GM13976 (cell line): Measurements from ENCODE around the gene GIPC3.

Source experiments
- DNase-seq: peaks from one replicate; pipeline ENCODE4 v3.0.0; 2012; ENCODE audit warnings: low spot score
- CTCF ChIP-seq: IDR thresholded peaks from 2 replicates; pipeline ENCODE4 v1.5.1; 2012; ENCODE audit warnings: borderline replicate concordance, mild to moderate bottlenecking; ENCODE audit not compliant: insufficient read depth; ENCODE audit errors: extremely low read depth, missing control alignments, control extremely low read depth
- in situ Hi-C: fragments of 300-500 bp; cut with MboI; formaldehyde crosslinking; loops from one replicate; pipeline ENCODE4 v1.12.0; 2022; ENCODE audit warnings: low sequenced_read_pairs, mixed read lengths, inconsistent platforms; ENCODE audit not compliant: unreplicated experiment

GIPC3 gene

GRCh38 chr19:3595521-3596061 is 10.3 kb downstream of the GIPC3 start:
- no peak for DNase-seq
- no peak for TF ChIP-seq CTCF
- in situ Hi-C loops: no loop called here

GRCh38 chr19:3599776-3600187 is 14.5 kb downstream of the GIPC3 start:
- no peak for DNase-seq
- TF ChIP-seq CTCF: no peak
- in situ Hi-C loops: no loop called here

- DNase-seq: no peak
- TF ChIP-seq CTCF: no peak
- in situ Hi-C loops: no loop called here
These were observed 15.7 kb downstream of the GIPC3 start for GRCh38 chr19:3601021-3601420.

- in situ Hi-C loops: no loop called here
- no peak for DNase-seq
- TF ChIP-seq CTCF: no peak
These were observed 18.0 kb downstream of the GIPC3 start for GRCh38 chr19:3603121-3603811.

GRCh38 chr19:3604227-3604986 is 19.1 kb downstream of the GIPC3 start:
- no peak for DNase-seq
- in situ Hi-C loops: no loop called here
- TF ChIP-seq CTCF: no peak

- DNase-seq: peak; percentile 82
- TF ChIP-seq CTCF: no peak
- in situ Hi-C loops: no loop called here
These were observed 19.7 kb downstream of the GIPC3 start for GRCh38 chr19:3604987-3605343.

- in situ Hi-C loops: no loop called here
- TF ChIP-seq CTCF: no peak
- DNase-seq: no peak
These were observed 20.1 kb downstream of the GIPC3 start for GRCh38 chr19:3605361-3605760.
